Osteoblast (primary cell): ENCODE results near the gene ZFX. TPM values are rescaled to one million over a fixed set of nuclear protein-coding genes. Genes with fewer than 3 reads are reported as not detected.
A peak's percentile ranks its signal among the peaks of the same experiment; 100 is the strongest.

Experiments used
- DNase-seq: peaks from one replicate; pipeline ENCODE4 v3.0.0; 2011; ENCODE audit warnings: low spot score, mixed read lengths; ENCODE audit not compliant: insufficient read length; ENCODE audit errors: missing footprints
- H2AFZ ChIP-seq: 2 replicates; pipeline ENCODE4 v1.6.0; 2011; ENCODE audit warnings: mild to moderate bottlenecking, low read length
- H3K27ac ChIP-seq: 2 replicates; pipeline ENCODE4 v1.5.1; 2011; ENCODE audit warnings: mild to moderate bottlenecking, low read depth, low read length, moderate library complexity
- H3K27me3 ChIP-seq: 2 replicates; pipeline ENCODE4 v1.6.0; 2012; ENCODE audit warnings: mild to moderate bottlenecking, control low read depth, inconsistent platforms, low read length, moderate library complexity; ENCODE audit not compliant: insufficient read depth
- H3K36me3 ChIP-seq: 2 replicates; pipeline ENCODE4 v1.5.1; 2011; ENCODE audit warnings: mild to moderate bottlenecking, low read length, control low read depth, moderate library complexity; ENCODE audit not compliant: insufficient read depth
- H3K4me1 ChIP-seq: 2 replicates; pipeline ENCODE4 v1.5.1; 2011; ENCODE audit warnings: mild to moderate bottlenecking, low read length, control low read depth, moderate library complexity; ENCODE audit not compliant: insufficient read depth
- H3K4me2 ChIP-seq: 2 replicates; pipeline ENCODE4 v1.6.0; 2011; ENCODE audit warnings: mild to moderate bottlenecking, low read length; ENCODE audit not compliant: insufficient read depth
- H3K4me3 ChIP-seq: fragments of 200-600 bp; sonication (generic); 3 replicates; pipeline ENCODE4 v1.5.1; 2012; ENCODE audit warnings: mild to moderate bottlenecking, low read length, inconsistent platforms; ENCODE audit not compliant: insufficient read depth
- H3K79me2 ChIP-seq: 2 replicates; pipeline ENCODE4 v1.6.0; 2012; ENCODE audit warnings: mild to moderate bottlenecking, low read length, control low read depth, inconsistent platforms; ENCODE audit not compliant: insufficient read depth
- H3K9me3 ChIP-seq: 2 replicates; pipeline ENCODE4 v1.5.1; 2011; ENCODE audit warnings: low read depth, low read length, control low read depth
- H4K20me1 ChIP-seq: 2 replicates; pipeline ENCODE4 v1.6.0; 2012; ENCODE audit warnings: mild to moderate bottlenecking, low read length, control low read depth; ENCODE audit not compliant: insufficient read depth
- total RNA-seq: library from RNA; depleted of rRNA; stranded (reverse); fragments of >200 nt; gene quantifications from 2 replicates; pipeline ENCODE4 v1.2.3, GENCODE V29; 2012
- TF ChIP-seq, protein P1 (sequence below): IDR thresholded peaks from 2 replicates; pipeline ENCODE4 v1.5.1; 2011; ENCODE audit warnings: mild to moderate bottlenecking, low read depth, low read length, moderate library complexity; ENCODE audit errors: extremely low read depth

ZFX gene
- total RNA-seq, 1 donor = 50.7 TPM

DNA sequence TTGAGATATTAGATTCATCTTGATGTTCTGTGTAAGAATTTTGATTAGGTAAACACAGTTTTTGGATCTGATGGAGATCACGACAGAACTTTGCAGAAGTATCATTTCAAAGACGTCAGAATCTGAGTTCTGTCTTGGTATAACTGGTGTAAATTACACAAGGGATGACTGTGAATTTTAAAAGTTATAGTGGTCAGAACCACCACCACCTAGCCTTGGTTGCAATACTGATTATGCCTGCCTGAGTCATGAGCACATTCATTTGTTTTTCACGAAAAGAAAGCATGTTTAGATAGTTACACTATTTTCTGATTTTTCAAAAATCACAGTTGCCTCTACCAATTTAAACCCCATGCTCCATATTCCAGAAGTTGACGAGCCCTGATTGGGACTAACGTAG, 54.8 kb downstream of the ZFX start:
- TF ChIP-seq, protein P1, sequence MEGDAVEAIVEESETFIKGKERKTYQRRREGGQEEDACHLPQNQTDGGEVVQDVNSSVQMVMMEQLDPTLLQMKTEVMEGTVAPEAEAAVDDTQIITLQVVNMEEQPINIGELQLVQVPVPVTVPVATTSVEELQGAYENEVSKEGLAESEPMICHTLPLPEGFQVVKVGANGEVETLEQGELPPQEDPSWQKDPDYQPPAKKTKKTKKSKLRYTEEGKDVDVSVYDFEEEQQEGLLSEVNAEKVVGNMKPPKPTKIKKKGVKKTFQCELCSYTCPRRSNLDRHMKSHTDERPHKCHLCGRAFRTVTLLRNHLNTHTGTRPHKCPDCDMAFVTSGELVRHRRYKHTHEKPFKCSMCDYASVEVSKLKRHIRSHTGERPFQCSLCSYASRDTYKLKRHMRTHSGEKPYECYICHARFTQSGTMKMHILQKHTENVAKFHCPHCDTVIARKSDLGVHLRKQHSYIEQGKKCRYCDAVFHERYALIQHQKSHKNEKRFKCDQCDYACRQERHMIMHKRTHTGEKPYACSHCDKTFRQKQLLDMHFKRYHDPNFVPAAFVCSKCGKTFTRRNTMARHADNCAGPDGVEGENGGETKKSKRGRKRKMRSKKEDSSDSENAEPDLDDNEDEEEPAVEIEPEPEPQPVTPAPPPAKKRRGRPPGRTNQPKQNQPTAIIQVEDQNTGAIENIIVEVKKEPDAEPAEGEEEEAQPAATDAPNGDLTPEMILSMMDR = no peak
- Histone ChIP-seq H3K9me3 (no peaks in the 10 kb centered on the region), H2AFZ (no peak overlapping the region), H3K4me1 (peaks cover 20% of the 10 kb centered on the region), H3K4me3 (no peak overlapping the region), H4K20me1 (peaks cover 46% of the 10 kb centered on the region), H3K4me2 (peak overlapping the region; percentile 25), H3K79me2 (peaks cover 73% of the 10 kb centered on the region), H3K27ac (peak overlapping the region; percentile 11), H3K27me3 (no peaks in the 10 kb centered on the region), H3K36me3 (peaks cover 29% of the 10 kb centered on the region)
- peak; percentile 66 for DNase-seq

DNA sequence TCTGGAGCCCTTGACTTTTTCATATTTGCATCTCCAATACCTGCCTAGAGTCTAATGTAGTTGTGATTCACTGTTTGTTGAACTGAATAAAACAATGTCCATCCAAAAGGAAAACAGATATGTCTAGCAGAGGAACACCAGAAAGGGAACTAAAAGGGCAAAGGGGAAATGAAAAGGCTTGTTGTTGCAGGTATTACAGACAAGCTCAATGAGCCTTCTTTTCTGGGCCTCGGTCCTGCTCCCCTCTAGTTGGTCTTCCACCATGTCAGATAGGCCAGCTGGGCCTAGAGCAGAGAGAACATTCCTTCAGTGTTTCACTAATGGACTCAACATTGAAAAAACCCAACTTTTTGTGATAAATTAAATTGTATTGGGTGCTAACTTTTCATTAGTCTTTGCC, 55.4 kb downstream of the ZFX start:
- no peak overlapping the region for H3K4me2 ChIP-seq
- H3K79me2 ChIP-seq = peaks cover 68% of the 10 kb centered on the region
- H3K4me1 ChIP-seq = peaks cover 20% of the 10 kb centered on the region
- TF ChIP-seq, protein P1 = no peak
- no peaks in the 10 kb centered on the region for H3K27me3 ChIP-seq
- H3K9me3 ChIP-seq = no peaks in the 10 kb centered on the region
- peaks cover 35% of the 10 kb centered on the region for H3K36me3 ChIP-seq
- no peak for DNase-seq
- H2AFZ ChIP-seq = no peak overlapping the region
- no peak overlapping the region for H3K4me3 ChIP-seq
- H4K20me1 ChIP-seq = peaks cover 42% of the 10 kb centered on the region
- no peak overlapping the region for H3K27ac ChIP-seq

DNA sequence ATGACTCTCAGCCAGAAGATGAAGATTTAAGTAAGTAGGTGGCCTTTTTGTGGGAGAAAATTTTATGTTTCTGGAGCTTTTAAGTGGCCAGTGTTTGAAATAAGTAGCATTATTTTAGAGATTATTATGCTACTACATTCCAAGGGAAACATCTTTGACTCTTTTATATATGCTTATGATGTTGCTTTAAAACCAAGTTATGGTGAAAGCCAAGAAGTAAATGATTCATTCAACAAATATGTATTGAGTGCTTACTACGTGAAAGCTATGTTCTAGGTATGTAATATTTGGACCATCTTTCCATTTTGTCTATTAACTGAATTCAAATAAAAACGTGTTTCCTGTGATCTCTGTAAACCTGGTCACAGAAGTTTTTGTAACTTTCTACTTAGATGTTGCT, 58.3 kb downstream of the ZFX start:
- Histone ChIP-seq H3K9me3 (no peaks in the 10 kb centered on the region), H3K36me3 (peaks cover 59% of the 10 kb centered on the region), H2AFZ (no peak overlapping the region), H3K4me2 (no peak overlapping the region), H3K4me1 (peaks cover 20% of the 10 kb centered on the region), H3K79me2 (peaks cover 52% of the 10 kb centered on the region), H3K4me3 (no peak overlapping the region), H3K27me3 (no peaks in the 10 kb centered on the region), H4K20me1 (peaks cover 27% of the 10 kb centered on the region), H3K27ac (no peak overlapping the region)
- DNase-seq = peak; percentile 78
- TF ChIP-seq, protein P1 = no peak

DNA sequence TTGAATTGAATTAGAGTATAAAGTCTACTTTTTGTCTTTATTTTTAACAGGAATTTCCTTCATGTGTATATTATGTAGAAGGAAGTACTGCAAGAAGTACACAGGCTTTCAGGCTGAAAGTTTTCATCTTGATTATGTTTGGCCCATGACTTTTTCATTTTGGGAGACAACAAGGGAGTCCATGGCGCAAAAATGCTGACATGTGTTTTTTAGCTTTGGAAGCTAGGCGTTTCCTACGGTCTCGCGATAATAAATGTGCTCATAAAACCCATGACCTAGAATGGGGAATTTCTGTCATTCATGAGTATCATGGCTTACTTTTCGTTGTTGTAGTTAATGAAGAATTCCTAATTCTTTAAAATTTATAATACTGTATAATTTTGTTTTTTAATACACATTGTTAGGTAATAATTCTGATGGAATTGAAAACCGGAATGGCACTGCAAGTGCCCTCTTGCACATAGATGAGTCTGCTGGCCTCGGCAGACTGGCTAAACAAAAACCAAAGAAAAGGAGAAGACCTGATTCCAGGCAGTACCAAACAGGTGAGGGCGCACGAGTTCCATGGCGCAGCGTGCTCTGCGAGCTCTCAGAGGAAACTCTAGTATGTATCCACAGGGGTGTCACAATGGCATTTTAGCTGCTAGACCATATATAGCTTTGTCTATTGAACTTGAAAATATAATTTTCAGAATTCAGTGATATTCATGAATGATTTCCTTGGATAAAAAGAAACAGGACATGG, 59.1 kb downstream of the ZFX start:
- Histone ChIP-seq H4K20me1 (peaks cover 24% of the 10 kb centered on the region), H3K79me2 (peaks cover 43% of the 10 kb centered on the region), H3K4me3 (no peak overlapping the region), H3K4me1 (peaks cover 17% of the 10 kb centered on the region), H2AFZ (no peak overlapping the region), H3K36me3 (peaks cover 54% of the 10 kb centered on the region), H3K27me3 (no peaks in the 10 kb centered on the region), H3K4me2 (no peak overlapping the region), H3K9me3 (no peaks in the 10 kb centered on the region), H3K27ac (no peak overlapping the region)
- DNase-seq = no peak
- TF ChIP-seq, protein P1 = no peak
